Heart left ventricle (tissue), 16 donors: ENCODE data around the gene DCUN1D4. TPM values are rescaled to one million over a fixed set of nuclear protein-coding genes. Genes with fewer than 3 reads are reported as not detected.

Experiments
- ATAC-seq, 4 donors: fragments of 200-7000 bp; cut with Tn5 transposase; one replicate each; pipeline ENCODE4 v1.9.1; 2020 to 2022; ENCODE audit warnings: moderate library complexity in 4 of 4, mild to moderate bottlenecking in 3 of 4, moderate number of reproducible peaks in 1 of 4
- DNase-seq, 5 donors: peaks; one replicate each; pipeline ENCODE4 v3.0.0-alpha.2; 2020
- H3K27ac ChIP-seq, 12 donors: fragments of 200-600 bp; sonication (generic) in 4 of 12; one replicate each; pipeline versions ENCODE4 v1.5.0 to v1.8.0; 2016 to 2022; ENCODE audit warnings: mild to moderate bottlenecking in 2 of 12
- H3K27me3 ChIP-seq, 9 donors: fragments of 200-600 bp; sonication (generic) in 2 of 9; one replicate each; pipeline versions ENCODE4 v1.5.1 to v1.8.0; 2016 to 2022; ENCODE audit warnings: mild to moderate bottlenecking in 3 of 9
- H3K36me3 ChIP-seq, 9 donors: fragments of 200-600 bp; sonication (generic) in 2 of 9; one replicate each; pipeline versions ENCODE4 v1.5.0 to v1.8.0; 2018 to 2022; ENCODE audit warnings: mild to moderate bottlenecking in 2 of 9
- H3K4me1 ChIP-seq, 12 donors: fragments of 200-600 bp; sonication (generic) in 4 of 12; one replicate each; pipeline versions ENCODE4 v1.5.0 to v1.8.0; 2016 to 2022; ENCODE audit warnings: mild to moderate bottlenecking in 3 of 12
- H3K4me3 ChIP-seq, 12 donors: fragments of 200-600 bp; sonication (generic) in 4 of 12; one replicate each; pipeline versions ENCODE4 v1.5.0 to v1.8.0; 2017 to 2022; ENCODE audit warnings: mild to moderate bottlenecking in 9 of 12, moderate library complexity in 4 of 12
- H3K9me3 ChIP-seq, 12 donors: fragments of 200-600 bp; sonication (generic) in 4 of 12; one replicate each; pipeline versions ENCODE4 v1.5.0 to v1.8.0; 2016 to 2022; ENCODE audit warnings: mild to moderate bottlenecking in 1 of 12
- CTCF ChIP-seq, 12 donors: fragments of 200-600 bp; sonication (generic) in 4 of 12; IDR thresholded peaks; one replicate each; pipeline versions ENCODE4 v1.5.0 to v1.8.0; 2018 to 2022; ENCODE audit warnings: antibody characterized with exemption in 12 of 12, mild to moderate bottlenecking in 5 of 12
- POLR2A ChIP-seq, 2 donors: fragments of 450-650 bp; IDR thresholded peaks; one replicate each; pipeline ENCODE4 v1.6.1; 2017; ENCODE audit warnings: antibody characterized with exemption in 2 of 2, mild to moderate bottlenecking in 2 of 2, moderate library complexity in 2 of 2
- WGBS, 4 donors: extraction: QIAGEN DNeasy Blood & Tissue Kit in 2 of 4; methylation state at CpG; one replicate each; pipeline versions ENCODE4 v1.1.5 to v1.1.7; 2013 to 2018; 5-methylcytosine and 5-hydroxymethylcytosine counted together
- intact Hi-C, 10 donors: fragments of 100-400 bp; cut with DNase I; formaldehyde crosslinking; loops; one replicate each; pipeline versions ENCODE4 v1.11.1 to v1.14.2; 2022
- polyA plus RNA-seq, 2 donors: library from polyadenylated mRNA; stranded (reverse); fragments of 200-250 nt; gene quantifications; one replicate each; pipeline ENCODE4 v1.2.3, GENCODE V29; 2013
- total RNA-seq, 9 donors: library from RNA; depleted of rRNA in 2 of 9; stranded (reverse); fragments of >200 nt in 2 of 9; fragmentation: NEBNext Ultra II Directional in 3 of 9; extraction: Animal tissue kit (Norgen Biotek cat#: 25700) in 3 of 9; gene quantifications; one replicate each; pipeline versions ENCODE4 v1.1.0 to v1.2.4, GENCODE V29; 2016 to 2023
- donor health status: ischemic (EF 13 %, LVEDD 7.1; RV severe dilation, severe dysfunction).
- donor health status: healthy with polysubstance abuse.
- donor health status: DM: no; HTN: yes; CAD: no.
- donor health status: DM: no; HTN: no; CAD: no.
- donor health status: ischemic (EF 25% LVEDD 6.9; RV normal size, moderate dysfunction).
- donor health status: ischemic (EF 25% LVEDD 5.7; RV mildly dilated, moderate dysfunction).
- donor health status: healthy.
- donor health status: DM: yes; HTN: yes; CAD: no.
- donor health status: ischemic (EF 35%, LVEDD 5.7; RV mildly dilated, moderate dysfunction).
- donor health status: nonischemic (EF 11% LVEDD 7.7; RV severe dilation, severe dysfunction).
- donor health status: DM: yes; HTN: yes; CAD: no.
- donor health status: PGD.
- donor health status: ischemic (EF 29% LVEDD 5.4; RV normal size, mild dysfunction).
- donor health status: nonischemic (EF 23%, LVEDD 6.1; RV moderate dilation, normal function).

The DCUN1D4 gene
- total and polyA plus RNA-seq, 11 donors, result 10.4 to 54.0 (median 35.8) TPM

DNA sequence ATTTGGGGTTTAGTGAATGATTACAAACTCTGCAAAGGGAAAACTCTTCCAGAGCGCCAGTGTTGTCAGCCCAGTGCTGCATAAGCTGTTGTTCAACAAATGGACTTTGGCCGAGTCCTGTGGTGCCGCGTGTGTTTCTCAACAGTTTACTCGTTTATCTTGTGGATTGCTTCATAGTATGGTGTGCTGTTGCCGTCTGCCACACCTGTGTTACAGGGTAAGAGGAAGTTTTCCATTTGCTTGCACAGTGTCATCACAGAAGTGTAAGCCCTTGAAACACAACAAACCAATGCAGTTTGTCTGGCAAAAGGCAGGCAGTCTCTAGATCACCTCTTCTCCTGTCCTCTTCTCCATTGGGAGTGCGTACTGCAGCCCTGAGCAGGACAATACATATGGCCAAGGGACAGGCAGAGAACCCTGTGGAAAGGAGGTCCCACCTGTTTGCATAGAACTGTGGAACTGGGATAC lies 66.3 kb downstream of the DCUN1D4 start:
- ATAC-seq (no peak), DNase-seq (no peak)
- Histone ChIP-seq H3K27me3 (no peaks in the 10 kb centered on the region), H3K4me3 (no peak overlapping the region), H3K4me1 (peaks cover 0 to 20% (median 4%) of the 10 kb centered on the region in 12 donors), H3K27ac (no peak overlapping the region), H3K36me3 (peaks cover 0 to 90% (median 52%) of the 10 kb centered on the region in 9 donors), H3K9me3 (no peaks in the 10 kb centered on the region)
- intact Hi-C loops, result loop anchor here in 1 of 10 donors (10.0 kb wide), 1 partner anchor 56 kb away; no protein-coding TSS in a partner anchor
- WGBS, 4 donors, result 88 to 98% (median 95%) methylated on average over 7 of the region's 7 CpGs
- no peak for TF ChIP-seq CTCF (IDR thresholded peaks at IDR 0.05)
- TF ChIP-seq POLR2A (IDR thresholded peaks at IDR 0.05), result no peak

DNA sequence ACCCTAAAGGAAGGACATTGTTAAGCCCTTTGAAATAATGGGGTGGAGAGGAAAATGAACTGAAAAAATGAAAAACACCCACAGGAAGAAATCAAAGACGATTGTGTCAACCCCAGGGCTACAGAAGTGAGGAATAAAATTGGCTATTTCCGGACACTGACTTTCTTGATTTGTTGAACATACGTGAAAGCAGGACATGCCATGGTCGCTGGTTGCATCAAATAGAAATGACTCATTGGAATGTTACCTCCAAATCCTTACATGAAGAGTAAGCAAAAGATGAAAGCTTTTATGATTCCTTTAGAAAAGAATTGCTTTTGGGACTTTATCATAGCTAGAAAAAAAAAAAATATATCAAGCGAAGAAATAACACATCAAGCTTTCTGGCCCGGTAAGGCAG lies 75.3 kb downstream of the DCUN1D4 start:
- H3K9me3 ChIP-seq, result peaks cover 0 to 6% (median 0%) of the 10 kb centered on the region in 12 donors
- peaks cover 0 to 37% (median 27%) of the 10 kb centered on the region in 9 donors for H3K36me3 ChIP-seq
- DNase-seq (no peak), ATAC-seq (no peak)
- intact Hi-C loops, result no loop called here
- no peak for TF ChIP-seq CTCF (IDR thresholded peaks at IDR 0.05)
- TF ChIP-seq POLR2A (IDR thresholded peaks at IDR 0.05), result no peak
- no peak overlapping the region for H3K27ac ChIP-seq
- 81 to 88% (median 86%) methylated on average over 6 of the region's 6 CpGs for WGBS, 4 donors
- no peak overlapping the region for H3K4me3 ChIP-seq
- H3K4me1 ChIP-seq, result no peaks in the 10 kb centered on the region
- no peaks in the 10 kb centered on the region for H3K27me3 ChIP-seq

DNA sequence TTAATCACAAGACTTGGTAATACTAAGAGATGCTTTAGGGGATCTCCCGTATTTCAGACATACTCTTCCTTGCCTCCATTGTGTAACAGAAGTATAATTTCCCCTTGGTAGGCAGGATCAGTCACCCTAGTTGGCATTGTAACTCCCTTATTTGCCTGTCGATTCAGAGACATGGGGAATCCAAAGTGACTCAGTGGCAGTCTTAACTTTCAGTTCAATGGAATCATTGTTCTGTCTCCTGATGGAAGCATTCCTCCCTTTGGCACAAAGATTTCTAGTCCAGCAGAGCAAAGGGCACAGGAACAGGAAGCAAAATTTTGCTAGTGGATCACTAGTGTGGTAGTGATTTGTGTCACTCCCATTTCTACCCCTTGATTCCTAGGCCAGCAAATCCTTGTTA lies 80.4 kb downstream of the DCUN1D4 start:
- Histone ChIP-seq H3K9me3 (peaks cover 0 to 6% (median 0%) of the 10 kb centered on the region in 12 donors), H3K27me3 (no peaks in the 10 kb centered on the region), H3K27ac (no peak overlapping the region), H3K4me1 (no peaks in the 10 kb centered on the region), H3K36me3 (no peaks in the 10 kb centered on the region), H3K4me3 (no peak overlapping the region)
- DNase-seq, result no peak
- no peak for ATAC-seq
- TF ChIP-seq POLR2A (IDR thresholded peaks at IDR 0.05), result no peak
- TF ChIP-seq CTCF (IDR thresholded peaks at IDR 0.05), result no peak
- WGBS, 4 donors, result 80 to 93% (median 84%) methylated on average over 2 of the region's 2 CpGs
- intact Hi-C loops, result no loop called here

DNA sequence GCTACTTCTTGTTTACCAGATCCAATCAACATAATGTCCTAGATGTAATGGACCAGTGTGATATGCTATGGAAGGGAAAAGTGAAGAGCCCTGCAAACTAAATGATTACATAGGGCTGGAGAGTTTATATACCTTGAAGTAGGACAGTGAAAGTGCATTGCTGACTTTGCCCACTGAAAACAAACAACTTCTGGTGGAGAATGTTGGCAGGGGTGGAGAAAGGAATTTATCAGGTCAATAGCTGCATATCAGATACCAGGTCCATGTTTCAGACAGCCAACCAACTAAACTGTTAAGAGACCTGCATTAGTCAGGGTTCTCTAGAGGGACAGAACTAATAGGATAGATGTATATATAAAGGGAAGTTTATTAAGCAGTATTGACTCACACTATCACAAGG lies 82.4 kb downstream of the DCUN1D4 start:
- Histone ChIP-seq H3K4me1 (no peaks in the 10 kb centered on the region), H3K36me3 (no peaks in the 10 kb centered on the region), H3K9me3 (peaks cover 0 to 5% (median 0%) of the 10 kb centered on the region in 12 donors), H3K27ac (no peak overlapping the region), H3K4me3 (no peak overlapping the region), H3K27me3 (no peaks in the 10 kb centered on the region)
- intact Hi-C loops, result no loop called here
- TF ChIP-seq CTCF (IDR thresholded peaks at IDR 0.05), result no peak
- no peak for TF ChIP-seq POLR2A (IDR thresholded peaks at IDR 0.05)
- ATAC-seq, result no peak
- no peak for DNase-seq
